Thyroid gland (tissue), 4 donors: ENCODE results near the gene ZAP70.

Source experiments
- CTCF ChIP-seq, 6 experiments: fragments of 200-600 bp in 3 of 6; fragments of 450-650 bp in 3 of 6; sonication (generic) in 3 of 6; IDR thresholded peaks; one replicate each; pipeline ENCODE4 v1.5.1; 2016 to 2019; ENCODE audit warnings: antibody characterized with exemption in 6 of 6, mild to moderate bottlenecking in 2 of 6, inconsistent platforms in 1 of 6, moderate library complexity in 1 of 6
- POLR2A ChIP-seq, 2 donors: fragments of 450-650 bp; IDR thresholded peaks; one replicate each; pipeline ENCODE4 v1.6.1; 2017; ENCODE audit warnings: antibody characterized with exemption in 2 of 2, mild to moderate bottlenecking in 2 of 2, moderate library complexity in 1 of 2

DNA sequence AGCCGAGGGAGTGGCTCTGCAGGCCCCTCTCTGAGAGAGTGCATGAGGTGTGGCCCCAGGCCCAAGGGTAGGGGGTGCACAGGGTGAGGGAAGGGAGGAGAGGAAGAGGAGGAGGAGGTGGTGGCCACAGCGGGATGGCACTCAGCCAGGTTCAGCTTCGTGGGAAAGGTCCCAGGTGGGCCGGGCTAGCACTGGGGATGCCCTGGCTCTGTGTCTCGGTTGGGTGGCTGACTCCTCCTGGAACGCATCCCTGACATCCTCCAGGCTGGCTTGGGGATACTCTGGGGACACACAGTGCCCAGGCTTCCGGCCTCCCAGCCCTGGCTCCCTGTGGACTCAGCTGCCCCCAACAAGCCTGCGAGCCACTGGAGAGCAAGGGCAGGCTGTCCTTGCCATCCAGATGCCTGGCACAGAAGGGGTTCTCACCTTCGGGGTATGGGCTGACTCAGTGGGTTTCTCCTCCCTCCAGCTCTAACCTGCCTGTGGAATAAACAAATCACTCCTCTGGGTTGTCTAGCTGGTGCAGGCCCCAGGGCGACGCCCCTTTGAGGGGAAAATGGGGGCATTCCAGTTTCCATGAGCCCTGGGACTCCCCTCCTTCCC, 582 bp upstream of the ZAP70 start:
- TF ChIP-seq CTCF (IDR thresholded peaks at IDR 0.05) (no peak), POLR2A (IDR thresholded peaks at IDR 0.05) (no peak)
